H1 (cell line): ENCODE data around the gene NUDT6. TPM values are rescaled to one million over a fixed set of nuclear protein-coding genes. Genes with fewer than 3 reads are reported as not detected.

Experiments
- EGR1 ChIP-seq: IDR thresholded peaks from 2 replicates; pipeline ENCODE4 v1.6.1; 2011; ENCODE audit warnings: low read depth, low read length, borderline replicate concordance
- EZH2 ChIP-seq: fragments of 200-600 bp; sonication (generic); IDR thresholded peaks from 2 replicates; pipeline ENCODE4 v1.7.1; 2012; ENCODE audit warnings: low read depth, mild to moderate bottlenecking, moderate library complexity, low read length, inconsistent platforms; ENCODE audit not compliant: severe bottlenecking
- KDM4A ChIP-seq: IDR thresholded peaks from one replicate; pipeline ENCODE4 v1.7.1; 2012; ENCODE audit warnings: low read depth, mild to moderate bottlenecking, moderate library complexity, low read length, inconsistent platforms; ENCODE audit not compliant: severe bottlenecking
- PHF8 ChIP-seq: fragments of 200-600 bp; sonication (generic); conservative IDR thresholded peaks from 2 replicates; pipeline ENCODE4 v1.7.1; 2012; ENCODE audit warnings: low read depth, mild to moderate bottlenecking, inconsistent platforms, low read length, moderate library complexity
- RFX5 ChIP-seq: IDR thresholded peaks from 2 replicates; pipeline ENCODE4 v1.6.1; 2011; ENCODE audit warnings: low read depth, low read length, improper control_type of control experiment, borderline replicate concordance
- RNF2 ChIP-seq: fragments of 200-900, 300-1000 bp; sonication (generic); IDR thresholded peaks from 2 replicates; pipeline ENCODE4 v1.7.1; 2016; ENCODE audit warnings: borderline replicate concordance, low read depth, mild to moderate bottlenecking, antibody characterized with exemption, low read length; ENCODE audit not compliant: poor library complexity, severe bottlenecking; ENCODE audit errors: missing control alignments
- polyA plus RNA-seq, 7 experiments: library from polyadenylated mRNA; depleted of rRNA in 3 of 7; stranded (reverse) in 5 of 7; unstranded in 2 of 7; fragments of >200 nt in 5 of 7; fragments of 200-250 nt in 2 of 7; gene quantifications; 1 replicate in 5 of 7; 2 replicates in 1 of 7; 4 replicates in 1 of 7; pipeline versions ENCODE4 v1.2.1 to v1.2.3, GENCODE V29; 2011 to 2013; ENCODE audit warnings: missing spikeins in 2 of 7, mixed read lengths in 2 of 7
- total RNA-seq: library from RNA; stranded (reverse); fragmentation: NEBNext Ultra II Directional; extraction: Animal tissue kit (Norgen Biotek cat#: 25700); gene quantifications from 2 replicates; pipeline ENCODE4 v1.2.1, GENCODE V29; 2021

NUDT6 gene
- total and polyA plus RNA-seq, 2 of the 8 experiments (the other 6 are each of a cell fraction or from before 2014, with no cell fraction given): 5.0 to 12.4 TPM

DNA sequence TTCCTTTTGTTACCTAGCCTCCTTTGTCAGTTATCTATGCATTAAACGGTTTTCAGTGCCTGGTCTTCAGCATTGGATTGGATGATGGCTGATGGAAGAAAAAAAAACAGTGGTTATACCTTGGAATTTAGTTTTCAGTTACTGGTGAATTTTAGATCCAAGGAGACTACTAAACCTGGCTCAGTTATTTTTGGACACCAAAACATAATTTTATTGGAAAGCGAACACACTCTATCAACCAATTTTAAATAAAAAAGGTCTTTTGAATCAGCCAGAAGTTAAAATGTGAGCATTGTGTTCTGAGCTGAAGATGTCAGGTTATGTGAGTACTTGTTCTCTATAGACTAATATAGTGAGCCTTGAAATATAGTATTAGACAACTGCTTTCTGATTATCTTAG, 63.7 kb downstream of the NUDT6 start (continued):
- TF ChIP-seq EGR1 (no peak), KDM4A (no peak), EZH2 (no peak), RNF2 (no peak), PHF8 (no peak), RFX5 (no peak)
